ENCODE measurements around the gene MAPK6.

DNA sequence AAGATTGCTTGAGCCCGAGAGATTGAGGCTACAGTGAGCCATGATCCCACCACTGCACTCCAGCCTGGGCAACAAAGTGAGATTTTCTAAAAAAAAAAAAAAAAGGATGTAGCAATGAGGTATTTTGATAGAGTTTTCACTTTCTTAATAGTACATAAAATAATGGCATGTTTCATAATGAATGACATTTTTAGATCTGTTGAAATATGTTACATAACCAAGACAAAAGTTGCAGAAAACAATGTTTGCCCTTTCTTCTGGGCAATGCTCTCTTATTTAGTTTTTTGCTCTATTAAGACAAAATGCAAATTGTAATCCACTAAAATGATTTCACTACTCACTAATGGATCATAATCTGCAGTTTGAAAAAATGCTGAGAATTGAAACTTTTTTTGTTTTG, 4.4 kb upstream of the MAPK6 start:
- TF ChIP-seq, protein P1, sequence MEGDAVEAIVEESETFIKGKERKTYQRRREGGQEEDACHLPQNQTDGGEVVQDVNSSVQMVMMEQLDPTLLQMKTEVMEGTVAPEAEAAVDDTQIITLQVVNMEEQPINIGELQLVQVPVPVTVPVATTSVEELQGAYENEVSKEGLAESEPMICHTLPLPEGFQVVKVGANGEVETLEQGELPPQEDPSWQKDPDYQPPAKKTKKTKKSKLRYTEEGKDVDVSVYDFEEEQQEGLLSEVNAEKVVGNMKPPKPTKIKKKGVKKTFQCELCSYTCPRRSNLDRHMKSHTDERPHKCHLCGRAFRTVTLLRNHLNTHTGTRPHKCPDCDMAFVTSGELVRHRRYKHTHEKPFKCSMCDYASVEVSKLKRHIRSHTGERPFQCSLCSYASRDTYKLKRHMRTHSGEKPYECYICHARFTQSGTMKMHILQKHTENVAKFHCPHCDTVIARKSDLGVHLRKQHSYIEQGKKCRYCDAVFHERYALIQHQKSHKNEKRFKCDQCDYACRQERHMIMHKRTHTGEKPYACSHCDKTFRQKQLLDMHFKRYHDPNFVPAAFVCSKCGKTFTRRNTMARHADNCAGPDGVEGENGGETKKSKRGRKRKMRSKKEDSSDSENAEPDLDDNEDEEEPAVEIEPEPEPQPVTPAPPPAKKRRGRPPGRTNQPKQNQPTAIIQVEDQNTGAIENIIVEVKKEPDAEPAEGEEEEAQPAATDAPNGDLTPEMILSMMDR (IDR thresholded peaks at IDR 0.05), result no peak
- TF ChIP-seq POLR2A (IDR thresholded peaks at IDR 0.05) (no peak), POLR2AphosphoS5 (IDR thresholded peaks at IDR 0.05) (no peak), EP300 (IDR thresholded peaks at IDR 0.05) (no peak)
